Thyroid gland (tissue), 4 donors: ENCODE results near the gene WDPCP. TPM values are rescaled to one million over a fixed set of nuclear protein-coding genes. Genes with fewer than 3 reads are reported as not detected.
"Not testable (repeated sequence)": the region's sequence is repeated elsewhere in the genome, so short reads cannot be mapped to it uniquely, and the experiment has no call there.

ENCODE experiments used
- DNase-seq, 2 donors: peaks; one replicate each; pipeline ENCODE4 v3.0.0-alpha.2; 2019
- H3K27ac ChIP-seq, 3 donors: fragments of 200-600 bp; sonication (generic); 1 replicate in 2 of 3; 2 replicates in 1 of 3; pipeline ENCODE4 v1.5.1; 2016 to 2019; ENCODE audit warnings: mild to moderate bottlenecking in 1 of 3, moderate library complexity in 1 of 3
- H3K27me3 ChIP-seq: fragments of 200-600 bp; sonication (generic); one replicate; pipeline ENCODE4 v1.5.1; 2019
- H3K36me3 ChIP-seq, 2 donors: fragments of 200-600 bp; sonication (generic); one replicate each; pipeline ENCODE4 v1.5.1; 2016 to 2019
- H3K4me1 ChIP-seq, 2 donors: fragments of 200-600 bp; sonication (generic); one replicate each; pipeline ENCODE4 v1.5.1; 2017 to 2019
- H3K4me3 ChIP-seq, 3 donors: fragments of 200-600 bp; sonication (generic); replicated peaks in 1 of 3; 1 replicate in 2 of 3; 2 replicates in 1 of 3; pipeline ENCODE4 v1.5.1; 2016; ENCODE audit warnings: mild to moderate bottlenecking in 1 of 3
- H3K9me3 ChIP-seq: fragments of 200-600 bp; sonication (generic); one replicate; pipeline ENCODE4 v1.5.1; 2017
- CTCF ChIP-seq, 6 experiments: fragments of 200-600 bp in 3 of 6; fragments of 450-650 bp in 3 of 6; sonication (generic) in 3 of 6; IDR thresholded peaks; one replicate each; pipeline ENCODE4 v1.5.1; 2016 to 2019; ENCODE audit warnings: antibody characterized with exemption in 6 of 6, mild to moderate bottlenecking in 2 of 6, inconsistent platforms in 1 of 6, moderate library complexity in 1 of 6
- POLR2A ChIP-seq, 2 donors: fragments of 450-650 bp; IDR thresholded peaks; one replicate each; pipeline ENCODE4 v1.6.1; 2017; ENCODE audit warnings: antibody characterized with exemption in 2 of 2, mild to moderate bottlenecking in 2 of 2, moderate library complexity in 1 of 2
- WGBS, 2 donors: methylation state at CpG; one replicate each; pipeline ENCODE4 v1.1.5; 2017; 5-methylcytosine and 5-hydroxymethylcytosine counted together
- intact Hi-C: fragments of 100-400 bp; cut with DNase I; formaldehyde crosslinking; loops from one replicate; pipeline ENCODE4 v1.15.1; 2023
- total RNA-seq, 4 donors: library from RNA; depleted of rRNA; stranded (reverse); fragments of >200 nt; gene quantifications; one replicate each; pipeline ENCODE4 v1.2.3, GENCODE V29; 2016

The WDPCP gene
- total RNA-seq, 4 donors from 2014 or later: 18.3 to 33.1 (median 22.0) TPM

GRCh38 chr2:63406641-63407040 is 181.6 kb downstream of the WDPCP start:
- Histone ChIP-seq H3K9me3 (no peaks in the 10 kb centered on the region), H3K27me3 (no peaks in the 10 kb centered on the region), H3K4me3 (no peak overlapping the region), H3K36me3 (peaks cover 4% of the 10 kb centered on the region in 2 donors), H3K27ac (no peak overlapping the region), H3K4me1 (no peaks in the 10 kb centered on the region)
- no peak for DNase-seq
- intact Hi-C loops: no loop called here
- TF ChIP-seq POLR2A (IDR thresholded peaks at IDR 0.05) (no peak), CTCF (IDR thresholded peaks at IDR 0.05) (no peak)
- 86 to 92% methylated on average over 1 of the region's 1 CpG for WGBS, 2 donors

GRCh38 chr2:63403820-63404219 is 184.5 kb downstream of the WDPCP start:
- Histone ChIP-seq H3K27me3 (no peaks in the 10 kb centered on the region), H3K9me3 (no peaks in the 10 kb centered on the region), H3K36me3 (peaks cover 4% of the 10 kb centered on the region in 2 donors), H3K4me1 (no peaks in the 10 kb centered on the region), H3K4me3 (no peak overlapping the region), H3K27ac (no peak overlapping the region)
- intact Hi-C loops: no loop called here
- TF ChIP-seq POLR2A (IDR thresholded peaks at IDR 0.05) (no peak), CTCF (IDR thresholded peaks at IDR 0.05) (no peak)
- DNase-seq: no peak

- H3K36me3 ChIP-seq, DNase-seq, intact Hi-C loops, H3K4me1 ChIP-seq, H3K4me3 ChIP-seq, H3K9me3 ChIP-seq, H3K27ac ChIP-seq, H3K27me3 ChIP-seq: not testable (repeated sequence)
- 84 to 99% methylated on average over 3 of the region's 3 CpGs for WGBS, 2 donors
These were observed 185.4 kb downstream of the WDPCP start for GRCh38 chr2:63402889-63403288.

DNA sequence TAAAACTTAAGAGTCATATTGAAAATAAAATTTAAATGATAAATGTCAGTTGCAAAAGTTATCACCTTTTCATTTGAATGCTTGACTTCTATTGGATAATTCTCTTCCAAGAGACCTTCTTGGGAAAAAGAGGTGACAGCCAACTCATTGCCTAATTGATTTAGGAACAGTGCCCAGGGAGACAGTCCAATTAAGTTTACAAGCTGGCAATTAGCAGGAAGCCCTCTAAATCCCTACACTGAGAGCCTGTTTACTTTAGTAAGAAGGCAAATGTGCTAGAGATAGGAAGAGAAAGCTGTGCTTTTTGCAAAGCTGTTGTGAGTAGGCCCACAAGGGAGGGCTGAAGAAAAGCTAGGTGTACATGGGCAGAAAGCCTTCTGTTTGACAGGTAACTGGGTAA is 189.1 kb downstream of the WDPCP start:
- no peak for TF ChIP-seq POLR2A (IDR thresholded peaks at IDR 0.05)
- no peak for TF ChIP-seq CTCF (IDR thresholded peaks at IDR 0.05)
- Histone ChIP-seq H3K4me3 (no peak overlapping the region), H3K27me3 (no peaks in the 10 kb centered on the region), H3K36me3 (peaks cover under 1 to 1% of the 10 kb centered on the region in 2 donors), H3K4me1 (no peaks in the 10 kb centered on the region), H3K9me3 (no peaks in the 10 kb centered on the region), H3K27ac (no peak overlapping the region)
- no peak for DNase-seq
- intact Hi-C loops: no loop called here

- Histone ChIP-seq H3K4me3 (no peak overlapping the region), H3K27ac (no peak overlapping the region), H3K4me1 (no peaks in the 10 kb centered on the region), H3K9me3 (no peaks in the 10 kb centered on the region), H3K36me3 (no peaks in the 10 kb centered on the region), H3K27me3 (no peaks in the 10 kb centered on the region)
- 93 to 96% methylated on average over 4 of the region's 4 CpGs for WGBS, 2 donors
- intact Hi-C loops: no loop called here
- no peak for DNase-seq
- TF ChIP-seq POLR2A (IDR thresholded peaks at IDR 0.05) (no peak), CTCF (IDR thresholded peaks at IDR 0.05) (no peak)
These were observed 208.8 kb downstream of the WDPCP start for GRCh38 chr2:63379451-63379850.

DNA sequence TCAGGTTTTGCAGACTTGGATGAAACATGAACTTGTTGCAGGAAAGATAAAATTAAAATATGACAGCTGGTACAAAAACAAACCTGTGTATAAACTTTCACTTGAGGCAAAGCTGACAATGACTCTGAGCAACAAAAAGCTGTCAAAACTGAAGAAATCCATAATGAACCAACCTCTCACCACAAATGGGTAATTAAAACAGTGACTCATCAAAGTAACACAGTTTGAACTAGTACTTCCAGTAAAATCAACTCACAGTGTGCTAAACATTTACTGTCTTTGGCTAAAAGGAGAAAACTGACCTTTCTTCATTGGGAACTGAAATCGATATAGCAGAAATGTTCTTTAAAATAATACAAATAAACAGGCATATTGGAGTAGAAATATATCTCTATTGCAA is 209.7 kb downstream of the WDPCP start:
- Histone ChIP-seq H3K9me3 (no peaks in the 10 kb centered on the region), H3K4me3 (no peak overlapping the region), H3K36me3 (no peaks in the 10 kb centered on the region), H3K27ac (no peak overlapping the region), H3K4me1 (no peaks in the 10 kb centered on the region), H3K27me3 (no peaks in the 10 kb centered on the region)
- no peak for DNase-seq
- intact Hi-C loops: no loop called here
- TF ChIP-seq POLR2A (IDR thresholded peaks at IDR 0.05) (no peak), CTCF (IDR thresholded peaks at IDR 0.05) (no peak)
- WGBS, 2 donors: 90 to 100% methylated on average over 1 of the region's 1 CpG
